ENCODE measurements around the gene USP12.

Gene USP12

GRCh38 chr13:27139565-27139964, 32.0 kb downstream of the USP12 start:
- H3K4me1 ChIP-seq (ENCODE audit: control insufficient read depth, insufficient read depth, low read length), result no peaks in the 10 kb centered on the region
- H3K9ac ChIP-seq (ENCODE audit: low read length), result no peak overlapping the region
- H3K4me3 ChIP-seq (ENCODE audit: low read length), result no peak overlapping the region
- no peaks in the 10 kb centered on the region for H3K9me3 ChIP-seq (ENCODE audit: control insufficient read depth, low read length)
- no peaks in the 10 kb centered on the region for H3K36me3 ChIP-seq (ENCODE audit: control insufficient read depth, insufficient read depth, low read length)
- H3K27me3 ChIP-seq (ENCODE audit: control insufficient read depth, insufficient read depth, low read length), result no peaks in the 10 kb centered on the region

GRCh38 chr13:27138457-27139093, 33.0 kb downstream of the USP12 start:
- no peak overlapping the region for H3K4me3 ChIP-seq (ENCODE audit: low read length)
- H3K9me3 ChIP-seq (ENCODE audit: control insufficient read depth, low read length), result no peaks in the 10 kb centered on the region
- no peaks in the 10 kb centered on the region for H3K4me1 ChIP-seq (ENCODE audit: control insufficient read depth, insufficient read depth, low read length)
- H3K27me3 ChIP-seq (ENCODE audit: control insufficient read depth, insufficient read depth, low read length), result no peaks in the 10 kb centered on the region
- H3K36me3 ChIP-seq (ENCODE audit: control insufficient read depth, insufficient read depth, low read length), result no peaks in the 10 kb centered on the region
- H3K9ac ChIP-seq (ENCODE audit: low read length), result no peak overlapping the region

- H3K36me3 ChIP-seq (ENCODE audit: control insufficient read depth, insufficient read depth, low read length), result no peaks in the 10 kb centered on the region
These were observed 33.9 kb downstream of the USP12 start for GRCh38 chr13:27137759-27138158.

GRCh38 chr13:27135023-27135422, 36.6 kb downstream of the USP12 start:
- no peaks in the 10 kb centered on the region for H3K9me3 ChIP-seq (ENCODE audit: control insufficient read depth, low read length)
- no peak overlapping the region for H3K4me3 ChIP-seq (ENCODE audit: low read length)
- no peaks in the 10 kb centered on the region for H3K36me3 ChIP-seq (ENCODE audit: control insufficient read depth, insufficient read depth, low read length)
- H3K4me1 ChIP-seq (ENCODE audit: control insufficient read depth, insufficient read depth, low read length), result peaks cover 17% of the 10 kb centered on the region
- H3K27me3 ChIP-seq (ENCODE audit: control insufficient read depth, insufficient read depth, low read length), result no peaks in the 10 kb centered on the region
- no peak overlapping the region for H3K9ac ChIP-seq (ENCODE audit: low read length)

More at GRCh38 chr13:27137759-27138158, 33.9 kb downstream of the USP12 start:
- Histone ChIP-seq H3K9me3 (ENCODE audit: control insufficient read depth, low read length) (no peaks in the 10 kb centered on the region), H3K4me3 (ENCODE audit: low read length) (no peak overlapping the region), H3K27me3 (ENCODE audit: control insufficient read depth, insufficient read depth, low read length) (no peaks in the 10 kb centered on the region), H3K4me1 (ENCODE audit: control insufficient read depth, insufficient read depth, low read length) (peaks cover 2% of the 10 kb centered on the region), H3K9ac (ENCODE audit: low read length) (no peak overlapping the region)

- peaks cover 17% of the 10 kb centered on the region for H3K4me1 ChIP-seq (ENCODE audit: control insufficient read depth, insufficient read depth, low read length)
These were observed 37.7 kb downstream of the USP12 start for GRCh38 chr13:27133889-27134288.

GRCh38 chr13:27132538-27132937, 39.1 kb downstream of the USP12 start:
- Histone ChIP-seq H3K9me3 (ENCODE audit: control insufficient read depth, low read length) (no peaks in the 10 kb centered on the region), H3K9ac (ENCODE audit: low read length) (no peak overlapping the region), H3K4me1 (ENCODE audit: control insufficient read depth, insufficient read depth, low read length) (peaks cover 17% of the 10 kb centered on the region)

More at GRCh38 chr13:27133889-27134288, 37.7 kb downstream of the USP12 start:
- no peak overlapping the region for H3K4me3 ChIP-seq (ENCODE audit: low read length)
- H3K9me3 ChIP-seq (ENCODE audit: control insufficient read depth, low read length), result no peaks in the 10 kb centered on the region
- H3K36me3 ChIP-seq (ENCODE audit: control insufficient read depth, insufficient read depth, low read length), result no peaks in the 10 kb centered on the region
- H3K9ac ChIP-seq (ENCODE audit: low read length), result no peak overlapping the region
- no peaks in the 10 kb centered on the region for H3K27me3 ChIP-seq (ENCODE audit: control insufficient read depth, insufficient read depth, low read length)

GRCh38 chr13:27131906-27132305, 39.7 kb downstream of the USP12 start:
- Histone ChIP-seq H3K4me3 (ENCODE audit: low read length) (no peak overlapping the region), H3K4me1 (ENCODE audit: control insufficient read depth, insufficient read depth, low read length) (peaks cover 17% of the 10 kb centered on the region), H3K36me3 (ENCODE audit: control insufficient read depth, insufficient read depth, low read length) (no peaks in the 10 kb centered on the region), H3K9me3 (ENCODE audit: control insufficient read depth, low read length) (no peaks in the 10 kb centered on the region), H3K9ac (ENCODE audit: low read length) (no peak overlapping the region), H3K27me3 (ENCODE audit: control insufficient read depth, insufficient read depth, low read length) (no peaks in the 10 kb centered on the region)

More at GRCh38 chr13:27132538-27132937, 39.1 kb downstream of the USP12 start:
- no peak overlapping the region for H3K4me3 ChIP-seq (ENCODE audit: low read length)
- no peaks in the 10 kb centered on the region for H3K36me3 ChIP-seq (ENCODE audit: control insufficient read depth, insufficient read depth, low read length)
- H3K27me3 ChIP-seq (ENCODE audit: control insufficient read depth, insufficient read depth, low read length), result no peaks in the 10 kb centered on the region

- Histone ChIP-seq H3K9ac (ENCODE audit: low read length) (no peak overlapping the region), H3K4me1 (ENCODE audit: control insufficient read depth, insufficient read depth, low read length) (peaks cover 17% of the 10 kb centered on the region), H3K27me3 (ENCODE audit: control insufficient read depth, insufficient read depth, low read length) (no peaks in the 10 kb centered on the region), H3K4me3 (ENCODE audit: low read length) (no peak overlapping the region), H3K9me3 (ENCODE audit: control insufficient read depth, low read length) (no peaks in the 10 kb centered on the region), H3K36me3 (ENCODE audit: control insufficient read depth, insufficient read depth, low read length) (no peaks in the 10 kb centered on the region)
These were observed 40.5 kb downstream of the USP12 start for GRCh38 chr13:27130979-27131623.

- Histone ChIP-seq H3K4me1 (ENCODE audit: control insufficient read depth, insufficient read depth, low read length) (peaks cover 17% of the 10 kb centered on the region), H3K9me3 (ENCODE audit: control insufficient read depth, low read length) (no peaks in the 10 kb centered on the region), H3K4me3 (ENCODE audit: low read length) (no peak overlapping the region), H3K27me3 (ENCODE audit: control insufficient read depth, insufficient read depth, low read length) (no peaks in the 10 kb centered on the region), H3K36me3 (ENCODE audit: control insufficient read depth, insufficient read depth, low read length) (no peaks in the 10 kb centered on the region), H3K9ac (ENCODE audit: low read length) (no peak overlapping the region)
These were observed 41.2 kb downstream of the USP12 start for GRCh38 chr13:27130223-27130978.

GRCh38 chr13:27128825-27129627, 42.6 kb downstream of the USP12 start:
- Histone ChIP-seq H3K4me3 (ENCODE audit: low read length) (no peak overlapping the region), H3K4me1 (ENCODE audit: control insufficient read depth, insufficient read depth, low read length) (peaks cover 17% of the 10 kb centered on the region), H3K36me3 (ENCODE audit: control insufficient read depth, insufficient read depth, low read length) (no peaks in the 10 kb centered on the region), H3K9ac (ENCODE audit: low read length) (no peak overlapping the region), H3K9me3 (ENCODE audit: control insufficient read depth, low read length) (no peaks in the 10 kb centered on the region), H3K27me3 (ENCODE audit: control insufficient read depth, insufficient read depth, low read length) (no peaks in the 10 kb centered on the region)

- no peak overlapping the region for H3K9ac ChIP-seq (ENCODE audit: low read length)
These were observed 44.8 kb downstream of the USP12 start for GRCh38 chr13:27126859-27127258.

More at GRCh38 chr13:27126859-27127258, 44.8 kb downstream of the USP12 start:
- Histone ChIP-seq H3K9me3 (ENCODE audit: control insufficient read depth, low read length) (no peaks in the 10 kb centered on the region), H3K36me3 (ENCODE audit: control insufficient read depth, insufficient read depth, low read length) (no peaks in the 10 kb centered on the region), H3K27me3 (ENCODE audit: control insufficient read depth, insufficient read depth, low read length) (no peaks in the 10 kb centered on the region), H3K4me1 (ENCODE audit: control insufficient read depth, insufficient read depth, low read length) (peaks cover 6% of the 10 kb centered on the region), H3K4me3 (ENCODE audit: low read length) (no peak overlapping the region)

All from mucosa of stomach (tissue), 1 donor.